ENCODE results near the gene SQSTM1.
"Not testable (repeated sequence)": the region's sequence is repeated elsewhere in the genome, so short reads cannot be mapped to it uniquely, and the experiment has no call there.

The SQSTM1 gene

DNA sequence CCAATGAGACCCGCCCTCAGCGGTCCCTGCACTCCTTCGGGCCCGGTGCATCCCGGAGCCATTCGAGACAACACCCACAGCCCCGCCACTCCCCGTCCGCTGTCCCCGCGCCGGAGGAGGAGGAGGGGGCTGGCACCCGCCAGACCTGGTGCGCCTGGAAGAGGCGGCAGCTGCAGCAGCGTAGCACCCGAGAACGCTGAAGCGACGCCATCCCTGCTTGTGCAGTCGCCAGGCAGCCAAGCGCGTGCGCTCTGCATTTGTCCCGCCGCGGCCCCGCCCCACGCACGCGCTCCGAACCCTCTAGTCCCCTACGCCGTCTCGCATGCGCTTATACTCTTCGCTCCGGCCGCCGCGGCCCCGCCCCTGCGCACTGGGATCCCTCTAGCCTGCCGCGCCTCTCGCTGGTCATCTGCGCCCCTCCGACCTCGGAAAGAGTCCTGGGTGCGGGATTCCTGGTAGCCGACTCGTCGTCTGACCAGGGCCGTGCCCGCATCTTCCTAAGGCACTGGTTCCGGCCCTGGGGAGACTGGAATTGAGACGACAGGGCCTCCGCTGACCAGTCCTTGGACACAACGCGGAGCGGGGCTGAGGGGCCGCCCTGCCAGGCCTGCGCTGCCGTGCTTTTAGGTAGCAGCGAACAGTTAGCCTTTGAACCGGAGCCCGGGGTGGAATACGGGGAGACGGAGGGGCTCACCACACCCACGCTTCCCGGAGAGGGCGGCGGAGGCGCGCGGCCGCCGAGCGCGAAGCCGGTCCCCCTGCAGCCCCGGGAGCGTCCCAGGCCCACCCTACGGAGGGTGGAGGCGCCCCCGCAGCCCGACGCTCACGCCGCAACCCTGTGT lies 38.1 kb downstream of the SQSTM1 start, which contains the start of gene MRNIP:
Gene MRNIP (minus strand): TSS at position 232 of the 842 bp plus-strand sequence. CDS start 21 bp downstream, at position 211.
- DNase-seq: peak; percentile 69 to 94 (median 80)

DNA sequence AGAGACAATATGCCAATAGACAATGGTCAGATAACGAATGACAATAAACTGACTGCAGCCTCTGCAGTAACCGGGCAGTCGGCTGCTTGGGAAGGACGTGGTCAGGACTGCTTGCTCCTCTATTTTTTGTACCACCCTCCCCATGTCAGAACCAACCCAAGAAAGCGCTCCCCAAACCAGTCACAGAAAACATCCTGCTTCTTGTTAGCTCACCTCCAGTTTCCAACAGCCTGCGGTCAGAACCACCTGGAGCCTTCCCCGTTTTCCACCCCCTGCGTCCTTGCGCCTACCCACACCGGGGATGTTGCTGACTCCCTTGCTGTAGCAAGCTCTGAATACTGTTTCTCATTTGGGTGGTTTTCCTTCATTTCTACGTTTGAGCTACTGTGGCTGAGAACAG lies 39.6 kb downstream of the SQSTM1 start:
- DNase-seq: no peak

DNA sequence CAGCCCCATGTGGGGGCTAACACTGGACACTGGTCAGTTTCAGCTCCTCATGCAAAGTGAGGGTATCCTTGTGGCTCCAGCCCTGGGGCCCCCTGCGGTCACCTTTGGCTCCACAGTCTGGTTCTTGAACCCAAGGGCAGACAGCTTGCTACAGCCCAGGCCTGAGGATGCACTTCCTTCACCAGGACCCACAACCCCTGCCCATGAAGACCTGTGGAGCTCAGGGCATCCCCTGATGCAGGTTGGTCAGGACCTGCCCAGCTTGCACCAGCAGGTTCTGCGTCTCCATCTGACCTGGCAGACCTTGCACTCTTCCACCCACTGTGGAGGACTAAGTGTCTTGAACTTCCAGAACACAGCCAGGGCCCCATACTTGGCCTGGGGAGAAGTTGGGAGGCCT lies 41.6 kb downstream of the SQSTM1 start:
- no peak for DNase-seq

DNA sequence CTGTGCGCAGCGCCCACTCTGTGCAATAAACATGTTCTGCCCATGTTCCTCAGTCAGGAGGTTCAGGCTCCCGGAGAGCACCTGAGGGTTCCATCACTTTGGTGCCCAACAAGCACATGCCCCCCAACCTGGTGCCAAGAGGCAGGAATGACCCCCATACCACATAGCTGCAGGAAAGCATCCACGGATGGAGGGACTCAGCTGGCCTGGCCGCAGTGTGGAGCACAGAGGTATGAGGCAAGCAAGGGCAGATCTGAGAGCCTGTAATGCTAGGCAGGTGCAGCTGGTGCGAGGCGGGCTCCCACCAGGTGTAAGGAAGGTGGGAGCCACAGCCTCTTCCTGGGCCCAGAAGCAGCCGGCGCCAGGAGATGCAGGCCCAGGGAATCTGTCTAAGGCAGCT lies 42.2 kb downstream of the SQSTM1 start:
- DNase-seq: no peak

DNA sequence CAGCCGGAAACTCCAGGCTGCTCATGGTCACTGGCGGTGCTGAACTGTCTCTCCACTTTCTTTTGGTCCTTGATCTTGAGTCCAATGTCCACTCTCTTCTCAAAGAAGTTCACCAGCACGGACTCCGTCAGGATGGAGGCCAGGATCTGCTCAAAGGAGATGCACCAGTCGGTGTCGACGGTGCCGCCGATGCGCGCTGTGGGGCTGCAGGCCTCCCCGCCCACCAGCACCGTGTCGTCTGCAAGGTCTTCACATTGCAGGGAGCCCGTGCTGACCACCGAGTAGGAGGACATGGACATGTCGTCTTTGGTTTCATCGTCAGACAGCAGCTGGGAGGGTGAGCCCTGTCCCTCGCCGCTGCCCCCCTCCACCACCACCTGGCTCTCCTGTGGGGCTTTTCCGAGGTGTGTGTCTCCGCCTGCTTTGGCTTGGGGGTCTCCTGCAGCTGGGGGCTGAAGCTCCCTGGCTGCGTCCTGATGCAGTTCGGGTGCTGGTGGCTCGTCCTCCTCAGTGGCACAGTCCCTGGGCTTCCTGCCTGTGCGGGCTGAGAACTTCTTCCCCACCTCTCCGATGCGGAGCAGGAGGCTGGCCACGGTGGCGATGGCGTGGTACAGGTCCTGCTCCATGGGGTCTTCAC lies 42.9 kb downstream of the SQSTM1 start:
- DNase-seq: no peak

DNA sequence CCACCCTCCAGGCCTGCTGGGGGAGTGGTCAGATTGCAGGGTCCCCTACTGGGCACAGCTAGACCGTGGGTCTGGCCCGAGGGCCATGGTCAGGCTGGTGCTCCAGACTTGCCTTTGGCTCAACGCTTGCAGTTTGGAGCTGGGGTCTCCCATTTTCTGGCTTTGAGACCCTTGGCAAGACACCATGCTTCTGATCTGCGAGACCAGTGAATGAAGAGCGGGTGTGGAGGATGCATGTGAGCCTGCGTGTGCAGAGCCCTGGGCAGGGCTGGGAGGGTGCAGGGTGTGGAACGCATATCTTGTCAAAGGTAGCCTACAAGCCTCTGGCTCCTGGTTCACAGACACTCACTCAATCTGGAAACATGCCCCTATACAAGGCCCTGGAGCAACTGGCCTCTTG lies 44.0 kb downstream of the SQSTM1 start:
- DNase-seq: no peak

DNA sequence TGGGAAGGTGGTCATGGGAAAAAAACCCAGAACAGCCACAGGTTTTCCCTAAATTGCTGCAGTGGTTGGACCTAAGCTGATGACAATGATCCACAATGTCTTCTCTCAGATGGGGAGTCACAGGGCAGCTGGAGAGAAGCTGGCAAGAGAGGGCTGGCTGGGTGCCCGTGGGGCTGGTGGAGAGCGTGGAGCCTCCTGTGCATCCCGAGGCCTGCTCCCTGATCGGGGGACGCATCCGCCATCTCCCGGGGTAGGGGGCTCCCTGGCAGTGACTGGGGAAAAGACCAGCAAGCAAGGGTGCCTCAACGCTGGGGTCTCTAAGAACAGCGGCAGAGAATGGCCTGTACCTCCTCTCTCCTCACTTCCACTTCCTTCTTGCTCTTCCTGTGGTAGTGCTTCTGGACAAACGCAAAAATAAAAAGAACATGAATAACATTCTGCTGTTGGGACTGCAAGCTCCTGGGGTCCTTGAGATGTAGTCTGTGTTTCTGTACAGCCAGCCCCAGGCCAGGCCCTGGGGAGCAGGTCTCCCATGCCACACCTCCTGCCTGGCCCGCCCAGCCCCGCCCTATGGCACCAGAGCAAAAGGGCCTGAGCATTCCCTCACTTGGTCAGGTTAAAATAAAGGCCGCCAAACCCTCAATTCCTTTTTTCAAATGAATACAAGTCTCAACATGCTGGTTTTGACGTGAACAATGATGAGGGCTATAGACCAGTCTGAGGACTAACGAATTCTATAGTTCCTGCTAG lies 45.0 kb downstream of the SQSTM1 start:
- DNase-seq: no peak

DNA sequence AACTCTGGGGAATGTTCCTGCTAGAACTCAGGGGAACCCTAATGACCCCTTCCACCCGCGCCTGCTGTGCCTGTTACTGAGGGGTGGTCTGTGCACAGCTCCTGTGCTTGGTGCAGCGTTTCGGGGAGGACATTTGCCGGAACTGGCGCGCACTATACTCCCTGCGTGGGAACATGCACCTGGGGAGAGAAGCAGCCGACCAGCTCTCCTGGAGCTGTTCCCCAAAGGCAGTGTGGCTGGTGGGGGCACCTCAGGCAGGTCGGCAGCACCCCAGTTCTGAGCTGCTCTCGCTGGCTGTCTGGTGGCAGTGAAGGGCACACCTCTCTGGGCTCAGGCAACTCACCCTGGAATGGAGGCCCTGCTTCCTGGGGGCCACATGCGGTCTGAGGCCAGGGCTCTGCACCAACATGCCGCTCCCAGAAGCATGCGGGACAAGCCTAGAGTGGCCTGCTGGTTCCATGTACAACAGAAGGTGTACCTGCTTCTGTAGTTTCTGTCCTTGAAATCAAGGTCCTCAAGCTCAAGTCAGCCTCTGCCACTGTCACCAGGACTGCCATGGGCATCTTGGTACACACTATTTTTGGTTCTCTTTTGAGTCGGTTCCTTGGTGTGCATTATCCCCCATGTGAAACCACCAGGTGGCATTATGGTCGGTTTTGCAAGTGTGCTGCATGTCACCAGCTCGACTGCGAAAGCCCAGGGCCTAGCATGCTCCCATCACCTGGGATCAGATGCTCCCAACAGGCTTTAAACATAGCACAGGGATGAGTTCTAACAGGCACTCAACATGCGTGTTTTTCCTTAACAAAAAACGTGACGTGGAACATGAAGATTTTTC lies 45.8 kb downstream of the SQSTM1 start:
- DNase-seq: peak in 1 of 5 experiments; percentile 54

DNA sequence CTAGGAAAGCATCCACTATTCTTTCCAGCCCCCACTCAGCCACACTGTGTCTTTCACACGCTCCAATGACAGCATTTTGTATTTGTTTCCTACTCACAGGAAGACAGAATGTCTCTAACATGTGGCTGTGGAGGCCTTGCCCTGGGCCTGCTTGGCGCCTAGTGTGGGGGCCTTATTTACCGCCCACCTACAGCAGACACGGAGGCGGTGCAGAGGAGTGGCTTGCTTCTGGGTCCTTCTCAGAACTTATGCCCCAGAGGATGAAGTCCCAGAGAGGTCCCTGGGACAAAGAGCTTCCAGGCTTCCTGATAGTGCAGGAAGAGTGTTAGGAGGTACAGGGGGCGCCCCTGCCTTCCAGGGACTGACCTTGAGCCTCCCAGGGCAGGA lies 46.4 kb downstream of the SQSTM1 start:
- DNase-seq: no peak

DNA sequence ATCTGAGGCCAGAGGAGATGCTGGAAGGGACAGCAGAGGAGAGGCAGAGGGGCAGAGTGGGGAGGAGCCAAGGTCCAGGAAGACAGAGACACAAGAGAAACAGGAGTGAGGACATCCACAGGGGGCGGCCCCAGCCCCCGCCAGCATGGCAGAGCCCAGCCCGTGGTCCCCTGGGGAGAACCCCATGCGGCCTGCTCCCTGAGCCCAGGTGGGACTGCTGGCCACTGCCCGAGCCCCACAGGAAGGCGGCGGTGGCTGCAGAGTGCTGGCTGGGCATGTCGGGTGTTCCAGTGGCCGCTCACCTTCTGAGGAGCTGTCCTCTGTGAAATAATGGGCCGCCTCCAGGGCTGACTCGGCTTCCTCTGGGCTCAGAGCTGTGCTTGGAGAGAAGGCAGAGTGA lies 46.8 kb downstream of the SQSTM1 start:
- DNase-seq: no peak

DNA sequence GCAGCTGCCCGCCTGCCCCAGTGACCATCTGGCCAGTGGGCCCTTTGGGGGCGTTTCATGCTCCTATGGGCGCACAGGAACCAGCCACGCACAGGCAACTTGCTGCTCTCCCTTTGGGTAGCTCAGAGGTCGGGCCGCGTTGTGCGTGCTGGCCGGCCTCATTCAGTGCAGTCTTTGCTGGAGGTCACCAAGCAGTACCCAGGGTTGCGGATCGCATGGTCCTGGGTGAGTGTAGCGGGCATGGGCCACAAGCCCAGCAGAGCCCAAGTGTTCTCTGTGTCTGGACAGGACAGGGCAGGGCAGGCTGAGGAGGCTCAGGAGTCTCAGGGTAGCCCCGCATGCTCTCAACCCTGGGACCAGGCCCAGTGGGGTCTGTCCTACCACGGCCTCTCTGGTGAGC lies 47.8 kb downstream of the SQSTM1 start:
- DNase-seq: no peak

DNA sequence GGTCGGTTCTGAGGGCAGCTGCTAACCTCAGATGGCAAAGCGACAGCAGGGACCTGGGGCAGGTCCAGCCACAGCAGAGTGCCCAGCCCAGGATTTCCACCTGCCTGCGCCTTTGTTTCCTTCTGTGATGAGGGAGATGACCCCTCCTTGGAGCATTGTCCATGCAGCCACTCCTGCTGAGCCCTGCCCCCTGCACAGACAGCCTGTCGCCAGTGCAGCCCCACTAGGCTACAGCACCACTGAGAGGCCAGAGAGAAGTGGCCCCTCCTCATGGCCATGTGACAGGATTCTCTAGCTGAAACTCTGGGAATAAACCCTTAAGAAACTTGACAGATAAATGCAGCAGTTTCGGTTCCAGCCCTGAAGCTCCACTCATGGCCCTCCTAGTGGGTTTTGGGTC lies 48.4 kb downstream of the SQSTM1 start:
- no peak for DNase-seq

DNA sequence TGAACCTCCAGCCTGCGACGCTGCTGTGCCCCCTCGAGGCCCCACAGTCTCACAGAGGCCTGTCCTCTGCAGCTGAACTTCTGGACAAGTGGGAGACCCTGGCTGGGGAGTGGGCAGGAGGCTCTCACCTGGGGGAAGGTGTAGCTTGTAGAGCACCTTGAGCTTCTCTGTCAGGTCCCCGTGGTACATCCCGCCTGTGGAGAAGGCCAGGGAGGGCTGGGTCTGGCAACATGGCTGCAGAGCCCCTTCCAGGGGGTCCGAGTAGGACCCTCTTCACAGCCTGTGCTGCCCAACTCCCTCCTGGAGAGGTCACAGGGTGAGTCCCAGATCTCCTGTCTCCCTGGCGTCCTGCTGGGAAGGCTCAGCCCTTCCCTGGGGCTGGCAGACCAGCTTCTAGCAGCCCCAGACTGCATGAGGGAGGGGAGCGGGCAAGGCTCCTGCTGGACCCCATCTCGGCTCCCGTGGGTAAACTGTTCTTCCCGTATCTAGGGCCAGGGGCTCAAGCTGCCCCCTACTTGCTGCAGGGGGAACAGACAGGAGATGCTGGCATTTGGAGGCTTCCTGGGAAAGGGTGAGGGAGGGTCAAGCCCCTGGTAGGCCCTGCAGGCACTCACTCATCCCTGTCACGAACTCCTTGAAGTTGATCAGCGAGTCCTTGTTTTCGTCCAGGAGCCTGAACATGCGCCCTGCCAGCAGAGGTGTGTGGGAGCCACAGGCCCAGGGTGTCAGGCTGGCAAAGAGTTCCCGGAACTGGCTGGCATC lies 49.1 kb downstream of the SQSTM1 start:
- no peak for DNase-seq

DNA sequence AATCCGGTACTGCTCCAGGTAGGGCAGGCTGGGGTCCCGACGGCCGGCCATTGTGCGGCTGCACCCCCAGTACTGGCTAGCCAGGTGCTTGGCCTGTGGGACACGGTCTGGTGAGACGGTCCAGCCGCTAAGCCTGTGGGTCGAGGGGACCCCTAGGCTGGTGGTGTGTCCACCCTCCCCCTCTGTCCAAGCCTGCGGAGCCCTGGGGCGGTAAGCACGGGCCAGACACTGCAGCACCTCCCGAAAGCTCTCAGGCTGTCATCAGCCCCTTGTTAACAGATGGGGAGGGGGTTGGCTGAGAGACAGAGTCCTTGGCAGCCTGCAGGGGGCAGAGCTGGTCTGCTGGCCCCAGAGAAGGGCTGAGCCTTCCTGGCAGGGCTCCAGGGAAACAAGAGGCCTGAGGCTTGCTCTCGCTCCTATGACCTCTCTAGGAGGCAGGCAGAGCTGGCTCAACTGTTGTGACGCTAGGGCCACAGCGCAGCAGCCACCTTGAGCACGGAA lies 49.7 kb downstream of the SQSTM1 start:
- DNase-seq: peak in 1 of 5 experiments; percentile 18

DNA sequence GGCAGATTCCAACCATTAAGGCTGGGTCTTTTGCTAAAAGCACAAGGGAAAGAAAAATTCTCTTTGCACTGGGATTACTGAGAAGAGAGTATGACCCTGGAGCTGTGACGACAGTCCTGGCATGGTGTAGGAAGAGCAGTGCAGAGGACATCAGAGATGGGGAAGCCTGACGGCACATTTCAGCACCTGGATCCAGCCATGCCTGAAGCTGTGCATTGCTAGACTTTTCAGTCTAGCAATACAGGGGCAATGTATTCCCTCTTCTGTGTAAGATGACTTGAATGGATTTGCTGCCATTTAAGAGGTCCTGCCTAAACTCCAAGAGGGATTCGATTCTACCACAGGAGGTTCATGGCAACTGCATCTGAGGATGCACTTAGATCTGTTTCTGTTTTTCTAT lies 50.2 kb downstream of the SQSTM1 start:
- DNase-seq: no peak

DNA sequence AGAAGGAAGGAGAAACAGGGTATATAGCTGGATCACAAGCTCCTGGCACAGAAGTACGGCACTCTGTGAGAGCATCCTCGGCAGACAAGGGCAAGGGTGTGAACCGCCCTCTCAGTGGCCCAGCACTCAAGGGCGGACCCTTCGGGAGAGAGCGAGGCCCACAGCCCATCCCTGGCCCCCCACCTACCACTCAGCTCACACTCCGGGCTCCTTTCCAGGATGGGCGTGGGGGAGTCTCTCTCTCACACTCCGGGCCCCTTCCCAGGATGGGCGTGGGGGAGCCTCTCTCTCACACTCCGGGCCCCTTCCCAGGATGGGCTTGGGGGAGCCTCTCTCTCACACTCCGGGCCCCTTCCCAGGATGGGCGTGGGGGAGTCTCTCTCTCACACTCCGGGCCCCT lies 50.8 kb downstream of the SQSTM1 start:
- not testable (repeated sequence) for DNase-seq

DNA sequence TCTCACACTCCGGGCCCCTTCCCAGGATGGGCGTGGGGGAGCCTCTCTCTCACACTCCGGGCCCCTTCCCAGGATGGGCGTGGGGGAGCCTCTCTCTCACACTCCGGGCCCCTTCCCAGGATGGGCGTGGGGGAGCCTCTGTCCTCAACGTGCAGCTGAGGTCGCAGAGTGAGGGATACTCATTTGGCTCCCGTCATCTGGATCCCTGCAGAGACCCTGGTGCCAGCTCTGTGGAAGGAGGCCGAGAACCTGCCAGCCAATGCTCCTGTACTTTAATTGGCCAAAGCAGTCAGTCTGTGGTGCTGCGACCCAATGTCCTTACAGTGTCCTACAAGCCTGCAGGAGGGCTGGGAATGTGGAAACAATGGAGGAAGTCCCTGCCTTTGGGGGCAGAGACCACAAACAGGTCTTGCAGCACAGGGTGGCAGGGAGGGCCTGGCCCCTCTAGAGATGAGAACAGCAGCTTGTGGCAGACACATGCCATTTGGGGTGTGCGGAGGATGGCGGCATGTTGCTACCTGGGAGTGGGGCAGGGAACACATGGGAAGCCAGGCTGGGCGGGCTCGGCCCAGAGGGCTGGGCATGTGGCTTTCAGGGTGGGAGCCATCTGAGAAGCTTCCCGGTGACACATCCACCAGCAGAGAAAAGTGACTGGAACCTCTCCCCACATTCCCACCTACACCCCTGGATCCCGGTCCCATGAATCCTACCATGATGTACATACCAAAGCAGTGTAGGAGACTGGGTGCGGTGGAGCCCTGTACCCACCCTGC lies 51.5 kb downstream of the SQSTM1 start:
- no peak for DNase-seq

DNA sequence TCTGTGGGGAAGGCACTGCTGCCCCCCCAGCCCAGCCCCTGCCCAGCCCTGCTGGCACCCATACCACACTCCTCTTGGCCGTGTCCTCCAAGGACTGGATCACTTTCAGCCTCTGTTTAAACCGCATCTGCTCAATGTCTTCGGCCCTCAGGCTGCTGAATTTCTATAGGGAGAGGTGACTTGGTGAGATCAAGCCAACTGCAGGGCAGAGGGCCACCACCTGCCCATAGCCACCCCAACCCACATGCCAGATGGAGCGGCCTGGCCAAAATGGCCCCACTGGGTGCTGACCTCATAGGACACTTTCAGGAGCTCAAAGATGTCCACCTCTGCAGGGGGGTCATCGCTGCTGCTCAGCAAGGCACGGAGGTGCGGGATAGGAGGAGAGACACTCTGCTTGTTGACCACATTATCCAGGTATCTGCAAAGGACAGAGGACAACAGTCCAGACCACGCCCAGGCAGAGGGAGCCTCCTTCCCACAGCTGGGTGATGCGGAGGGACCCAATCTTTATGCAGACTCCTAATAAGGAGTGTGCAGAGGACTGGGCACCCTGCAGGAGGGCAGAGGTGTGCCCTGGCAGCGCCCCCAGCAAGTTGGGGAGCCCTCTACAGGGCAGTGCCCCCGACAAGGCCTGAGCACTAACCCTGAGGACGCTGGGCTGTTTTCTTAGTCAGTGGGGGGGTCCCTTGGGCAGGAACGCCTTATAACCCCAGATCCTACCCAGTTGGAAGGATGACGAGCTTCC lies 52.3 kb downstream of the SQSTM1 start:
- no peak for DNase-seq

DNA sequence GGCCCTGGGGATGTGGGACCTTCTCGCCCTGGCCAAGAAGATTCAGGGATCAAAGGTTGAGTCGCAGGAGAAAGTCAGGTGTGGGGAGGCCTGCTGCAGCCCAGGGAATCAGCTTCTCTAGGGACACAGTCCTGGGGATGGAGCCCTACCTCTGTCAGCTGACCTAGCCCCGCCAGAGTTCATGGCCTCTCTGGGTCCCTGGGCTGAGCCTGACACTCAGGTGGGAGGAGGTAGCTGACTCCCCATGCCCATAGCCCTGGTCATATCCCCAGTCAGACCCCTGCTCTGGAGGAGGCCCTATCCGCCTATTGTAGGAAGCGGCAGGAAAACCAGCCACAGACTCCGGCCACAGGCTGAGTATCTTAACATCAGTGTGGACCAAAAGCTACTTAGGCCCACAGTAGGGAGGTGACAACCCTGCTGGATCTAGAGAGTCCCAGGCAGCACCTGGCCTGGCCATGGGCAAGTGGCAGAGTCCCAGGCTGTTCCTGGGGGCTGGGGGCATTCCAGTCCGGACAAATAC lies 52.9 kb downstream of the SQSTM1 start:
- no peak for DNase-seq

DNA sequence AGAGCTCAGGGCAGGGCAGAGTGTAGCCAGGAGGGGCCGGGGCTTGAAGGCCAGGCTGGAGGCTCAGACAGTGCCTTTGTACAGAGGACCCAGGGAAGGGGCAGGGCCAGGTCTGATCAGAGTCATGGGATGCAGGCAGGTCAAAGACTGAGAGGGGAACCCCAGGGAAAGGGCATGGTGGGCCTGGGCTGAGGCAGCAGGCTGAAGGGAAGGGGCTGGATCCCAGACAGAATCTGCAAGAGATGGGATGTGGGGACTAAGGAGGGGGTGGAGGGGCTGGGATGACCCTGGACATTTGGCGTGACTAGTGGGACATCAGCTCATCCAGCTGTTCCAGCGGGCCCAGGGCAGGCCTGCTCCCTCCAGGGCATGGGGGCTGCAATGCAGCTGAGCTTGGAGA lies 53.4 kb downstream of the SQSTM1 start:
- DNase-seq: no peak
